Middle frontal gyrus (tissue), 1 donor: ENCODE data around the gene TIA1.

Experiments used
- DNase-seq: peaks from one replicate; pipeline ENCODE4 v3.0.0-alpha.2; 2015; ENCODE audit warnings: low spot score; ENCODE audit errors: extremely low spot score

Gene TIA1

GRCh38 chr2:70160545-70160944 lies 87.9 kb downstream of the TIA1 start:
- no peak for DNase-seq
